HepG2 (cell line): ENCODE data around the gene ATP9A. TPM values are rescaled to one million over a fixed set of nuclear protein-coding genes. Genes with fewer than 3 reads are reported as not detected.

Source experiments
- BRD4 ChIP-seq: sonication (generic); formaldehyde crosslinking; IDR thresholded peaks from 2 replicates; pipeline ENCODE4 v1.4.0; 2020; ENCODE audit warnings: missing genetic modification reagents
- CHD4 ChIP-seq: fragments of 200-600 bp; sonication (generic); IDR thresholded peaks from 2 replicates; pipeline ENCODE4 v1.7.0; 2017; ENCODE audit warnings: mild to moderate bottlenecking, low read length, borderline replicate concordance
- FOSL2 ChIP-seq: sonication (generic); formaldehyde crosslinking; IDR thresholded peaks from 2 replicates; pipeline ENCODE4 v1.4.0; 2020; ENCODE audit warnings: missing genetic modification reagents
- FOXJ3 ChIP-seq: sonication (generic); formaldehyde crosslinking; IDR thresholded peaks from 2 replicates; pipeline ENCODE4 v1.4.0; 2020; ENCODE audit warnings: missing genetic modification reagents, mild to moderate bottlenecking, borderline replicate concordance
- HCFC1 ChIP-seq: fragments of 150-350 bp; IDR thresholded peaks from 2 replicates; pipeline ENCODE4 v1.6.1; 2014; ENCODE audit warnings: low read depth, low read length
- LCORL ChIP-seq, 2 experiments: fragments of 450-650 bp in 1 of 2; sonication (generic) in 1 of 2; formaldehyde crosslinking in 1 of 2; IDR thresholded peaks; 2 replicates each; pipeline versions ENCODE4 v1.5.0 to v1.6.1; 2017 to 2020; ENCODE audit warnings: antibody characterized with exemption in 1 of 2, missing genetic modification reagents in 1 of 2
- MIXL1 ChIP-seq: IDR thresholded peaks from 2 replicates; pipeline ENCODE4 v1.6.1; 2016
- NFE2L2 ChIP-seq: fragments of 150-350 bp; IDR thresholded peaks from 2 replicates; pipeline ENCODE4 v1.6.1; 2014; ENCODE audit warnings: low read length
- REL ChIP-seq: sonication (generic); formaldehyde crosslinking; conservative IDR thresholded peaks from 2 replicates; pipeline ENCODE4 v1.8.0; 2022; ENCODE audit warnings: mild to moderate bottlenecking, missing genetic modification reagents, moderate library complexity
- ZNF20 ChIP-seq: sonication (generic); formaldehyde crosslinking; IDR thresholded peaks from 2 replicates; pipeline ENCODE4 v1.4.0; 2020; ENCODE audit warnings: mild to moderate bottlenecking, moderate library complexity, missing genetic modification reagents
- ZNF205 ChIP-seq: IDR thresholded peaks from 2 replicates; pipeline ENCODE4 v1.6.1; 2018; ENCODE audit warnings: missing biosample characterization, missing genetic modification reagents
- ZNF333 ChIP-seq: sonication (generic); formaldehyde crosslinking; IDR thresholded peaks from 2 replicates; pipeline ENCODE4 v1.4.0; 2020; ENCODE audit warnings: mild to moderate bottlenecking, missing genetic modification reagents, borderline replicate concordance
- polyA plus RNA-seq, 8 experiments: library from polyadenylated mRNA; depleted of rRNA in 3 of 8; stranded (reverse) in 7 of 8; unstranded in 1 of 8; fragments of >200 nt; fragmentation: Illumina TruSeq in 4 of 8; extraction: Trizol in 4 of 8; gene quantifications; 2 replicates each; pipeline versions ENCODE4 v1.2.1 to v1.2.3, GENCODE V29; 2011 to 2016; ENCODE audit warnings: low read depth in 4 of 8, missing spikeins in 1 of 8, mixed read lengths in 1 of 8; ENCODE audit not compliant: insufficient read depth in 1 of 8
- total RNA-seq, 5 experiments: library from RNA; depleted of rRNA; stranded (reverse); fragments of >200 nt; fragmentation: Illumina TruSeq; extraction: Trizol; gene quantifications; 2 replicates each; pipeline ENCODE4 v1.2.3, GENCODE V29; 2016; ENCODE audit warnings: low read depth in 1 of 5
- TF ChIP-seq, protein P1 (sequence below): sonication (generic); formaldehyde crosslinking; IDR thresholded peaks from 2 replicates; pipeline ENCODE4 v1.4.0; 2020; ENCODE audit warnings: low read depth, mild to moderate bottlenecking, missing genetic modification reagents
- TF ChIP-seq, protein P2 (sequence below): sonication (generic); formaldehyde crosslinking; IDR thresholded peaks from 2 replicates; pipeline ENCODE4 v1.5.0; 2020; ENCODE audit warnings: missing genetic modification reagents, mild to moderate bottlenecking, borderline replicate concordance
- TF ChIP-seq, protein P3 (sequence below): sonication (generic); formaldehyde crosslinking; IDR thresholded peaks from 2 replicates; pipeline ENCODE4 v1.4.0; 2020; ENCODE audit warnings: mild to moderate bottlenecking, missing genetic modification reagents
- TF ChIP-seq, protein P4 (sequence below): sonication (generic); formaldehyde crosslinking; IDR thresholded peaks from 2 replicates; pipeline ENCODE4 v1.5.1; 2020; ENCODE audit warnings: mild to moderate bottlenecking, missing genetic modification reagents, borderline replicate concordance
- TF ChIP-seq, protein P5 (sequence below): sonication (generic); formaldehyde crosslinking; IDR thresholded peaks from 2 replicates; pipeline ENCODE4 v1.4.0; 2020; ENCODE audit warnings: missing genetic modification reagents

The ATP9A gene
- total and polyA plus RNA-seq, 2 of the 13 experiments (the other 11 are each of a cell fraction or from before 2014, with no cell fraction given) = 11.8 to 18.5 TPM

DNA sequence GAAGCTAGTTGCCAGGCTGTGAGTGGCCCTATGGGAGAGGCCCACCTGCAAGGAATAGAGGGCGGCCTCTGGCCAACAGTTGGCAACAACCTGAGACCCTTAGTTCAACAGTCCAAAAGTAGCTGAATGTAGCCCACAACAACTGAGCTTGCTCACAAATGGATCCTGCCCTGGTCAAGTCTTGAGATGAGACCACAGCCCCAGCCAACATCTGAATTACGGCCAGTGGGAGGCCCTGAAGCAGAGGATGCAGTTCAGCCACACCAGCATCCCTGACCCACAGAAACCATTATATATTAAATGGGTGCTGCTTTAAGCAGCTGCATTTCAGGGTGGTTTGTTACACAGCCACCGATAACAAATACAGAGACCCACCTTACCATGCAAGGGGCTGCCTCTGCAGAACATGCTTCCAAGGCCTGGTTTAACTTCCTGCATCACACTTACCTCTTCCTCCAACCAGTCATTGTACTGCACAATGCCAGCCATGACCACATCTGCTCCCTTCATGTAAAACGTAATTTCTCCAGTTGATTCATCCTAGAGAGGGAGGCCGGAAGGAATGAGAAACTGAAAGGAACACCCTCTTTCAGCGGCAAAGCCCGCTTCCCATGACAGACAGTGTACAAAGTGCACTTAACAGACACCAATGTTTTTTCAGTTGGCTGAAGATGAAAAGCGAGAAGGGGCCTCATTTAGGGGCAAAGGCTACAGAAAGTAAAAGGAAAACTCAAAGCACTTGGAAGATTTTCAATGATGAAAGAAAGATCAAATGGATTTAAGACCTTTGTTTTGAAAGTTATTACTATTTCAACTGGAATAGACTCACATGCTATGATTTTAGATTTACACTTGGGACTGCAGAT is 139.4 kb downstream of the ATP9A start (continued):
- no peak for TF ChIP-seq BRD4 (CRISPR knock-in tag)
- TF ChIP-seq, protein P1, sequence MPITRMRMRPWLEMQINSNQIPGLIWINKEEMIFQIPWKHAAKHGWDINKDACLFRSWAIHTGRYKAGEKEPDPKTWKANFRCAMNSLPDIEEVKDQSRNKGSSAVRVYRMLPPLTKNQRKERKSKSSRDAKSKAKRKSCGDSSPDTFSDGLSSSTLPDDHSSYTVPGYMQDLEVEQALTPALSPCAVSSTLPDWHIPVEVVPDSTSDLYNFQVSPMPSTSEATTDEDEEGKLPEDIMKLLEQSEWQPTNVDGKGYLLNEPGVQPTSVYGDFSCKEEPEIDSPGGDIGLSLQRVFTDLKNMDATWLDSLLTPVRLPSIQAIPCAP = peak; percentile 85; the same call in 1 of the 2 replicates
- TF ChIP-seq FOXJ3 = peak; percentile 38; the same call in 1 of the 2 replicates
- TF ChIP-seq, protein P2, sequence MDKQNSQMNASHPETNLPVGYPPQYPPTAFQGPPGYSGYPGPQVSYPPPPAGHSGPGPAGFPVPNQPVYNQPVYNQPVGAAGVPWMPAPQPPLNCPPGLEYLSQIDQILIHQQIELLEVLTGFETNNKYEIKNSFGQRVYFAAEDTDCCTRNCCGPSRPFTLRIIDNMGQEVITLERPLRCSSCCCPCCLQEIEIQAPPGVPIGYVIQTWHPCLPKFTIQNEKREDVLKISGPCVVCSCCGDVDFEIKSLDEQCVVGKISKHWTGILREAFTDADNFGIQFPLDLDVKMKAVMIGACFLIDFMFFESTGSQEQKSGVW = no peak
- TF ChIP-seq NFE2L2 = no peak
- no peak for TF ChIP-seq ZNF205
- TF ChIP-seq, protein P3, sequence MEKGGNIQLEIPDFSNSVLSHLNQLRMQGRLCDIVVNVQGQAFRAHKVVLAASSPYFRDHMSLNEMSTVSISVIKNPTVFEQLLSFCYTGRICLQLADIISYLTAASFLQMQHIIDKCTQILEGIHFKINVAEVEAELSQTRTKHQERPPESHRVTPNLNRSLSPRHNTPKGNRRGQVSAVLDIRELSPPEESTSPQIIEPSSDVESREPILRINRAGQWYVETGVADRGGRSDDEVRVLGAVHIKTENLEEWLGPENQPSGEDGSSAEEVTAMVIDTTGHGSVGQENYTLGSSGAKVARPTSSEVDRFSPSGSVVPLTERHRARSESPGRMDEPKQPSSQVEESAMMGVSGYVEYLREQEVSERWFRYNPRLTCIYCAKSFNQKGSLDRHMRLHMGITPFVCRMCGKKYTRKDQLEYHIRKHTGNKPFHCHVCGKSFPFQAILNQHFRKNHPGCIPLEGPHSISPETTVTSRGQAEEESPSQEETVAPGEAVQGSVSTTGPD (CRISPR knock-in tag) = no peak
- no peak for TF ChIP-seq LCORL (IDR thresholded peaks at IDR 0.05)
- peak; percentile 54; the same call in 1 of the 2 replicates for TF ChIP-seq LCORL (CRISPR knock-in tag; IDR thresholded peaks at IDR 0.05)
- TF ChIP-seq ZNF333 = no peak
- TF ChIP-seq CHD4 = peak; percentile 56; the same call in 1 of the 2 replicates
- no peak for TF ChIP-seq REL (CRISPR knock-in tag)
- TF ChIP-seq ZNF20 (CRISPR knock-in tag) = peak; percentile 100
- peak; percentile 47; the same call in 1 of the 2 replicates for TF ChIP-seq MIXL1
- TF ChIP-seq FOSL2 (CRISPR knock-in tag) = peak; percentile 69
- TF ChIP-seq HCFC1 = no peak
- TF ChIP-seq, protein P4, sequence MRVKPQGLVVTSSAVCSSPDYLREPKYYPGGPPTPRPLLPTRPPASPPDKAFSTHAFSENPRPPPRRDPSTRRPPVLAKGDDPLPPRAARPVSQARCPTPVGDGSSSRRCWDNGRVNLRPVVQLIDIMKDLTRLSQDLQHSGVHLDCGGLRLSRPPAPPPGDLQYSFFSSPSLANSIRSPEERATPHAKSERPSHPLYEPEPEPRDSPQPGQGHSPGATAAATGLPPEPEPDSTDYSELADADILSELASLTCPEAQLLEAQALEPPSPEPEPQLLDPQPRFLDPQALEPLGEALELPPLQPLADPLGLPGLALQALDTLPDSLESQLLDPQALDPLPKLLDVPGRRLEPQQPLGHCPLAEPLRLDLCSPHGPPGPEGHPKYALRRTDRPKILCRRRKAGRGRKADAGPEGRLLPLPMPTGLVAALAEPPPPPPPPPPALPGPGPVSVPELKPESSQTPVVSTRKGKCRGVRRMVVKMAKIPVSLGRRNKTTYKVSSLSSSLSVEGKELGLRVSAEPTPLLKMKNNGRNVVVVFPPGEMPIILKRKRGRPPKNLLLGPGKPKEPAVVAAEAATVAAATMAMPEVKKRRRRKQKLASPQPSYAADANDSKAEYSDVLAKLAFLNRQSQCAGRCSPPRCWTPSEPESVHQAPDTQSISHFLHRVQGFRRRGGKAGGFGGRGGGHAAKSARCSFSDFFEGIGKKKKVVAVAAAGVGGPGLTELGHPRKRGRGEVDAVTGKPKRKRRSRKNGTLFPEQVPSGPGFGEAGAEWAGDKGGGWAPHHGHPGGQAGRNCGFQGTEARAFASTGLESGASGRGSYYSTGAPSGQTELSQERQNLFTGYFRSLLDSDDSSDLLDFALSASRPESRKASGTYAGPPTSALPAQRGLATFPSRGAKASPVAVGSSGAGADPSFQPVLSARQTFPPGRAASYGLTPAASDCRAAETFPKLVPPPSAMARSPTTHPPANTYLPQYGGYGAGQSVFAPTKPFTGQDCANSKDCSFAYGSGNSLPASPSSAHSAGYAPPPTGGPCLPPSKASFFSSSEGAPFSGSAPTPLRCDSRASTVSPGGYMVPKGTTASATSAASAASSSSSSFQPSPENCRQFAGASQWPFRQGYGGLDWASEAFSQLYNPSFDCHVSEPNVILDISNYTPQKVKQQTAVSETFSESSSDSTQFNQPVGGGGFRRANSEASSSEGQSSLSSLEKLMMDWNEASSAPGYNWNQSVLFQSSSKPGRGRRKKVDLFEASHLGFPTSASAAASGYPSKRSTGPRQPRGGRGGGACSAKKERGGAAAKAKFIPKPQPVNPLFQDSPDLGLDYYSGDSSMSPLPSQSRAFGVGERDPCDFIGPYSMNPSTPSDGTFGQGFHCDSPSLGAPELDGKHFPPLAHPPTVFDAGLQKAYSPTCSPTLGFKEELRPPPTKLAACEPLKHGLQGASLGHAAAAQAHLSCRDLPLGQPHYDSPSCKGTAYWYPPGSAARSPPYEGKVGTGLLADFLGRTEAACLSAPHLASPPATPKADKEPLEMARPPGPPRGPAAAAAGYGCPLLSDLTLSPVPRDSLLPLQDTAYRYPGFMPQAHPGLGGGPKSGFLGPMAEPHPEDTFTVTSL = peak; percentile 83; the same call in 1 of the 2 replicates
- TF ChIP-seq, protein P5, sequence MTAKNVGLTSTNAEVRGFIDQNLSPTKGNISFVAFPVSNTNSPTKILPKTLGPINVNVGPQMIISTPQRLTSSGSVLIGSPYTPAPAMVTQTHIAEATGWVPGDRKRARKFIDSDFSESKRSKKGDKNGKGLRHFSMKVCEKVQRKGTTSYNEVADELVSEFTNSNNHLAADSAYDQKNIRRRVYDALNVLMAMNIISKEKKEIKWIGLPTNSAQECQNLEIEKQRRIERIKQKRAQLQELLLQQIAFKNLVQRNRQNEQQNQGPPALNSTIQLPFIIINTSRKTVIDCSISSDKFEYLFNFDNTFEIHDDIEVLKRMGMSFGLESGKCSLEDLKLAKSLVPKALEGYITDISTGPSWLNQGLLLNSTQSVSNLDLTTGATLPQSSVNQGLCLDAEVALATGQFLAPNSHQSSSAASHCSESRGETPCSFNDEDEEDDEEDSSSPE = peak; percentile 66; the same call in 1 of the 2 replicates
